Measurements from ENCODE around the gene BACE2.
"Not testable (repeated sequence)": the region's sequence is repeated elsewhere in the genome, so short reads cannot be mapped to it uniquely, and the experiment has no call there.

Gene BACE2

DNA sequence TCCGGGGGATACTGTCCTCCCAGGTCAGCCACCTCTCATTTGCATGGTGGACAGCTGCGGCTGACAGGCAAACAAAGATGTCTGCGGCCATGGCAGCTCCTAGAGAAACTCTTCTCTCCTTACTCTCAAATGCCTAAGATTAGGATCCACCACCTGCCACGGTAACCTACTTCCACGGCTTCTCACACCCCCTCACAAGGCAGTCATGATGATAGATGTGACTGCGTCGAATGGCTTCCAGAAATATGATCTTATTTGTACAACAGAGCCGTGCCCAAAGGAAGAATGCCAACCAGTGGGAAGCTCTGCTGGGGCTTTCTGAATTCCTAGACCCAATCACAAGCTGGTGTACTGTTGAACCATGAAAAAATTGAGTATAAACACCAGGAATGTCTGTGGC lies 73.4 kb downstream of the BACE2 start:
- no peak for TF ChIP-seq ARNTL (CRISPR knock-in tag; IDR thresholded peaks at IDR 0.05; ENCODE audit: borderline replicate concordance, low read depth)
- no peak for TF ChIP-seq CSDC2 (CRISPR knock-in tag; IDR thresholded peaks at IDR 0.05)
- TF ChIP-seq, protein P1, sequence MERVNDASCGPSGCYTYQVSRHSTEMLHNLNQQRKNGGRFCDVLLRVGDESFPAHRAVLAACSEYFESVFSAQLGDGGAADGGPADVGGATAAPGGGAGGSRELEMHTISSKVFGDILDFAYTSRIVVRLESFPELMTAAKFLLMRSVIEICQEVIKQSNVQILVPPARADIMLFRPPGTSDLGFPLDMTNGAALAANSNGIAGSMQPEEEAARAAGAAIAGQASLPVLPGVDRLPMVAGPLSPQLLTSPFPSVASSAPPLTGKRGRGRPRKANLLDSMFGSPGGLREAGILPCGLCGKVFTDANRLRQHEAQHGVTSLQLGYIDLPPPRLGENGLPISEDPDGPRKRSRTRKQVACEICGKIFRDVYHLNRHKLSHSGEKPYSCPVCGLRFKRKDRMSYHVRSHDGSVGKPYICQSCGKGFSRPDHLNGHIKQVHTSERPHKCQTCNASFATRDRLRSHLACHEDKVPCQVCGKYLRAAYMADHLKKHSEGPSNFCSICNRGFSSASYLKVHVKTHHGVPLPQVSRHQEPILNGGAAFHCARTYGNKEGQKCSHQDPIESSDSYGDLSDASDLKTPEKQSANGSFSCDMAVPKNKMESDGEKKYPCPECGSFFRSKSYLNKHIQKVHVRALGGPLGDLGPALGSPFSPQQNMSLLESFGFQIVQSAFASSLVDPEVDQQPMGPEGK (CRISPR knock-in tag; IDR thresholded peaks at IDR 0.05; ENCODE audit: borderline replicate concordance) = no peak
- no peak for TF ChIP-seq GLIS3 (CRISPR knock-in tag; IDR thresholded peaks at IDR 0.05)
- no peak for TF ChIP-seq TCF4 (CRISPR knock-in tag; IDR thresholded peaks at IDR 0.05; ENCODE audit: borderline replicate concordance)
- ATAC-seq = no peak

DNA sequence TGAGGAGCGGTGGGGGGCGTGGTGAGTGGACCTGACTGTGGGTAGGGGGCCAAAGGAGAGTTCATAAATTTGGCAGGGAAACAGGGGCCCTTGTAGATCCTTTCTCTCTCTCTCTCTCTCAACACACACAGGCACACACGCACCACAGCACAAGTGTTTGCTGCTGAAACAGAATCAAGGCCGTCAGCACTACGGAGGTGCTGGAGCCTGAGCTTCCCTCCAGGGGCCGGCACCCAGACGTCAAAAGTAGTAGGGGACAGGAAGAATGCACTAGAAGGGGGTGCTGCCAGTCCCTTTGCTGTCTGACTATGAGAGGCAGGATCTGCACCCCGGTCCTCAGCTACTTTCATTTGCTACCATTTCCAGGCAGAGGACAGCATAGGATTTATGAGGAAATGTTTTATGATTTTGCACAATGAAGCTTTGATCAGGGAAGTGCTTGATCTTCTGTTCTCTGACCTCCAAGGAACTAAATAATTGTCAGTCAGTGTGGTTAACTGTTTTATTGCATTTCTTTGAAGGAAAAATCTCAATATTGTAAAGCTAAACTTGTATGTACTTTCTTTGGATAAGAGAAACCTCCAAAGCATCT lies 74.4 kb downstream of the BACE2 start:
- ATAC-seq = no peak
- TF ChIP-seq CSRNP3 (CRISPR knock-in tag; IDR thresholded peaks at IDR 0.05) = no peak
- TF ChIP-seq ZFP3 (CRISPR knock-in tag; IDR thresholded peaks at IDR 0.05) = no peak
- TF ChIP-seq CSDC2 (CRISPR knock-in tag; IDR thresholded peaks at IDR 0.05) = no peak
- TF ChIP-seq ESRRG (CRISPR knock-in tag; IDR thresholded peaks at IDR 0.05) = no peak
- TF ChIP-seq GLIS3 (CRISPR knock-in tag; IDR thresholded peaks at IDR 0.05) = no peak
- TF ChIP-seq ZNF8 (CRISPR knock-in tag; IDR thresholded peaks at IDR 0.05) = no peak
- TF ChIP-seq ZFP30 (CRISPR knock-in tag; IDR thresholded peaks at IDR 0.05) = no peak
- TF ChIP-seq ZNF565 (CRISPR knock-in tag; conservative IDR thresholded peaks at IDR 0.05; ENCODE audit: low read depth) = no peak
- no peak for TF ChIP-seq ARNTL (CRISPR knock-in tag; IDR thresholded peaks at IDR 0.05; ENCODE audit: borderline replicate concordance, low read depth)

- no peak for TF ChIP-seq TOX (CRISPR knock-in tag; IDR thresholded peaks at IDR 0.05; ENCODE audit: borderline replicate concordance)
- TF ChIP-seq OSR1 (CRISPR knock-in tag; IDR thresholded peaks at IDR 0.05) = no peak
- TF ChIP-seq CSRNP3 (CRISPR knock-in tag; IDR thresholded peaks at IDR 0.05) = no peak
- TF ChIP-seq ZNF8 (CRISPR knock-in tag; IDR thresholded peaks at IDR 0.05) = no peak
- no peak for TF ChIP-seq SNAI2 (CRISPR knock-in tag; IDR thresholded peaks at IDR 0.05)
- TF ChIP-seq, protein P1 (CRISPR knock-in tag; IDR thresholded peaks at IDR 0.05; ENCODE audit: borderline replicate concordance) = no peak
- no peak for ATAC-seq
Observed at GRCh38 chr21:41243107-41243506, 75.1 kb downstream of the BACE2 start.

DNA sequence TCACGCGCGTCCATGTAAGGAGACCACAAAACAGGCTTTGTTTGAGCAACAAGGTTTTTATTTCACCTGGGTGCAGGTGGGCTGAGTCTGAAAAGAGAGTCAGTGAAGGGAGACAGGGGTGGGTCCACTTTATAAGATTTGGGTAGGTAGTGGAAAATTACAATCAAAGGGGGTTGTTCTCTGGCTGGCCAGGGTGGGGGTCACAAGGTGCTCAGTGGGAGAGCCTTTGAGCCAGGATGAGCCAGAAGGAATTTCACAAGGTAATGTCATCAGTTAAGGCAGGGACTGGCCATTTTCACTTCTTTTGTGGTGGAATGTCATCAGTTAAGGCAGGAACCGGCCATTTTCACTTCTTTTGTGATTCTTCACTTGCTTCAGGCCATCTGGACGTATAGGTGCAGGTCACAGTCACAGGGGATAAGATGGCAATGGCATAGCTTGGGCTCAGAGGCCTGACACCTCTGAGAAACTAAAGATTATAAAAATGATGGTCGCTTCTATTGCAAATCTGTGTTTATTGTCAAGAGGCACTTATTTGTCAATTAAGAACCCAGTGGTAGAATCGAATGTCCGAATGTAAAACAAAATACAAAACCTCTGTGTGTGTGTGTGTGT lies 76.4 kb downstream of the BACE2 start:
- not testable (repeated sequence) for ATAC-seq

DNA sequence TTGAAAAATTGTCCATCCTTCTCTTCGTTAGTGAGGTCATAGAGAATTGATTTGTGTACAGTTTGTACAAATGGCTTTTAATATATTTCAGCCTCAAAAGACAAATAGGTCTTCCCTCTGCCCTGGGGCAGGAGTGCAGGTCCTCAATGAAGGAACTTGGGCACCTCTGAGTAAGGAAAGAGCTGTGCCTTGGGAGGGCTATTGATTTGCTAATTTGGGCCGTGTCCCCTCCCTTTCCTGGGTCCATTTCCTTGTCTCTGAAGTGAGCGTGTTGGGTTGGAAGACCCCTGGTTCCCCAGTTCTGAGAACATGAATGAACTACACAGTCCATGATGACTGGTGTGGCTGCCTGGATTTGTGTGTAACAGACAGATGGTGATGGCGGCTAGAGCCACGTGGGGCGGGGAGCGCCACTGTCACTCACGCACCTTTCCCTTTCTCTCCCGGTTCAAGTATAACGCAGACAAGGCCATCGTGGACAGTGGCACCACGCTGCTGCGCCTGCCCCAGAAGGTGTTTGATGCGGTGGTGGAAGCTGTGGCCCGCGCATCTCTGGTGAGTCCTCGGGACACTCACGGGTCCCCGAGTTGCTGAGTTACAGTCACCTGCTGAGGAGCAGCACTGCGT lies 77.7 kb downstream of the BACE2 start:
- no peak for TF ChIP-seq CREB5 (CRISPR knock-in tag; IDR thresholded peaks at IDR 0.05; ENCODE audit: low read depth)
- no peak for TF ChIP-seq SNAI2 (CRISPR knock-in tag; IDR thresholded peaks at IDR 0.05)
- TF ChIP-seq GLIS3 (CRISPR knock-in tag; IDR thresholded peaks at IDR 0.05) = no peak
- TF ChIP-seq ZC3H10 (CRISPR knock-in tag; IDR thresholded peaks at IDR 0.05) = no peak
- ATAC-seq = no peak

All from SK-N-SH treated with all-trans-retinoic acid at 6 μM for 48 hours (cell line).